ENCODE data around the gene RHBDD2.

- TF ChIP-seq CTCF (IDR thresholded peaks at IDR 0.05; ENCODE audit: low read depth, low read length, poor library complexity, severe bottlenecking) (no peak), EZH2phosphoT487 (IDR thresholded peaks at IDR 0.05; ENCODE audit: borderline replicate concordance, low read length) (no peak)
These were observed 43.0 kb upstream of the RHBDD2 start for GRCh38 chr7:75835688-75836285.

Measured in DOHH2 (cell line).